Skeletal muscle tissue (tissue), 4 donors: ENCODE results near the gene FMO2. TPM values are rescaled to one million over a fixed set of nuclear protein-coding genes. Genes with fewer than 3 reads are reported as not detected.
"Not testable (repeated sequence)": the region's sequence is repeated elsewhere in the genome, so short reads cannot be mapped to it uniquely, and the experiment has no call there.

Experiments used
- H3K27ac ChIP-seq: one replicate; pipeline ENCODE4 v1.7.0; 2013; ENCODE audit warnings: mild to moderate bottlenecking, low read depth, low read length, inconsistent platforms
- H3K27me3 ChIP-seq, 3 donors: one replicate each; pipeline ENCODE4 v1.7.0; 2013; ENCODE audit warnings: low read length in 3 of 3; ENCODE audit not compliant: control insufficient read depth in 3 of 3, insufficient read depth in 3 of 3
- H3K36me3 ChIP-seq, 3 donors: one replicate each; pipeline ENCODE4 v1.7.0; 2013; ENCODE audit warnings: low read length in 3 of 3; ENCODE audit not compliant: control insufficient read depth in 3 of 3, insufficient read depth in 3 of 3
- H3K4me1 ChIP-seq, 3 donors: one replicate each; pipeline ENCODE4 v1.7.0; 2013; ENCODE audit warnings: low read length in 3 of 3, mild to moderate bottlenecking in 3 of 3; ENCODE audit not compliant: control insufficient read depth in 3 of 3, insufficient read depth in 3 of 3
- H3K4me3 ChIP-seq, 3 donors: one replicate each; pipeline ENCODE4 v1.7.0; 2013; ENCODE audit warnings: low read length in 3 of 3
- H3K9ac ChIP-seq, 3 donors: one replicate each; pipeline ENCODE4 v1.7.0; 2013; ENCODE audit warnings: low read length in 3 of 3, mild to moderate bottlenecking in 3 of 3, moderate library complexity in 2 of 3, low read depth in 1 of 3
- H3K9me3 ChIP-seq, 3 donors: one replicate each; pipeline ENCODE4 v1.7.0; 2013; ENCODE audit warnings: low read length in 3 of 3; ENCODE audit not compliant: control insufficient read depth in 3 of 3
- total RNA-seq: library from RNA; depleted of rRNA; stranded (reverse); fragments of >200 nt; gene quantifications from one replicate; pipeline ENCODE4 v1.2.3, GENCODE V29; 2014
- donor health status: Osteomylitis.

Gene FMO2
- total RNA-seq, 1 donor from 2014 or later, result 0.52 TPM

DNA sequence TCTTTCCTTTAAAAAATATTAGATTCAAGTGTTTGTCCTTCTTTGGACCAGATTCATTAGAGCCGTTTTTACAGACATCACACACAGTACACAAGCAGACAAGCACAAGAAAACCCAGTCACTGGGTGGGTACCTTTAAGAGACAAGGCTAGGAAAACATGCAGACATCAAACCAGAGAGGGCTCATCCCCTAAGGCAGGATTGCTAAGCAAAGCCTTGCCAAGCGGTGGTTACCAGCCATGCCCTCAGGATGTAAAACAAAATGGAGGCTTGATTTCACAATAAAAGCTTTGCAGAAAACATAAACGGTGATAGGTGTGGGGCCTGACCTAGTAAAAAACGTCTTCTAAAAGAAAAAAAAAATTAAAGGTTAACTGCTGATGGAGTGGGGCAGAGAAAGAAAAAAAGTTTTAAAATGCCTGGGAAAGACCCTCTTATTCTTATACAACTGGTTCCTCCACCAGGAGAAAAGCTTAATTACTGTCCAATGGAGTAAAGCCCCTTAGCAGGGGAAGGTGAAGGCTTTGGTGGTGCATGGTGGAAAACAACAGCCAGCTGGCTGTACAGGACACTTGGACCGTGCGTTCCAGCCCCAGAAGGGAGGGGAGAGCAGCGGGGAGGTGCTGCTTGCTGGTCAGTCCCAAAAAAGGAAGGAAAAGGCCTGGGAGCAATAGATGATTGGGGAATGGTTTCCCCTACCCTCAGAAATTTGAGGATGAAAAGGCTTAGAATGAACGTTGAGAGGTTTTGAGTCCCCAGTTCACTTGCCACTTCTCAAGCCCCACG, 32.8 kb downstream of the FMO2 start:
- peaks cover 2 to 8% (median 5%) of the 10 kb centered on the region in 3 donors for H3K4me1 ChIP-seq
- H3K9me3 ChIP-seq, result no peaks in the 10 kb centered on the region
- no peak overlapping the region for H3K9ac ChIP-seq
- H3K36me3 ChIP-seq, result no peaks in the 10 kb centered on the region
- no peak overlapping the region for H3K27ac ChIP-seq
- no peak overlapping the region for H3K4me3 ChIP-seq
- no peaks in the 10 kb centered on the region for H3K27me3 ChIP-seq

DNA sequence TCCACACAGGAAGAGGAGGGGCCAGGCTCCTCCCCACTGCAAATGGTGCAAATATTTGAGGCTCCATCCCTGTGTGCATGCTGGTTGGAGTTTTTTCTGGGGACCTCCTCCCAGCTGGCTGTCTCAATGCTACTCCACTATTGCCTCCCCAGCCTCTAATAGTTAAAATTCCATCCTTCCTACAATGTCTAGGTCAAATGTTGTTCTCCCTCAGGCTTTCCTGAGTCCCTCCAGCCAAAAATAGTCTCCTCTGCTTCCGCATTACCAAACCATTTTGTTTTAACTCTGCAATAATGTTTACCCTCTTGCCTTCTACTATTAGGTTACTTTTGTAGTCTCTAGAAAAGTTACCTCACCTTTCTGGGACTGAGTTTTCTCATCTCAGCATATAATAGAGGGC, 33.6 kb downstream of the FMO2 start:
- no peak overlapping the region for H3K4me3 ChIP-seq
- no peaks in the 10 kb centered on the region for H3K36me3 ChIP-seq
- H3K27ac ChIP-seq, result no peak overlapping the region
- no peaks in the 10 kb centered on the region for H3K9me3 ChIP-seq
- peaks cover 2 to 8% (median 5%) of the 10 kb centered on the region in 3 donors for H3K4me1 ChIP-seq
- H3K27me3 ChIP-seq, result no peaks in the 10 kb centered on the region
- no peak overlapping the region for H3K9ac ChIP-seq

DNA sequence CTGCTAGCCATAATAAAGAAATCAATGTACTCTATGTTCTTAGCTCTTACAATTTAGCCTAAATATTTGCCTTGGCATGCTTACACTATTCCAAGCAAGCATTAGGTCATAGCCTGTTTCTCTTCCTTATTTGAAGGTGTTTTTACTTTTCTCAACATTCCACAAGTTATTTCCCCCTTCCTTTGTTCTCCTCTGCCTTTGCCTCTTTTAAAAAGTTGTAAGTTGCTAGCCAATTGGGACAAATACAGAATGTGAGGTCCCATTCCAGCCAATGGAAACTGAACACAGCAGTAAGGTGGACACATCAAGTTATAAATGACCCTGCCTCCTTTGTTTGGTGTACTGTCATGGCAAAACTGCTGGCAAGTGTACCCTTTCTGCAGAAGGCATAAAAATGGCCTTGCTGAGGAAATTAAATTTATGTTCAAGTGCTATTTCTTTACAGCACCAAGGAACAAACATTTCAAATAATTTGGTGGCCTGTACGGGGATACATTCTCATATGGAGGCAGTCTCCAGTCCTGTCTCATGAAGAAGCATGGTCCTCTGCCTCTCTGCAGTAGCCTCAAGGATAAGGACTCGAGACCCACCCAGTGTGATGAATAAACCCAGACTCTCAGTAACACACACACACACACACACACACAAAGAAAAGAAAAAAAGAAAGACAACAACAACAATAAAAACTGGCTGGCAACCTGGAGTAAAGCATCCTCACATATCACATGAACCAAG, 34.4 kb downstream of the FMO2 start:
- no peak overlapping the region for H3K4me3 ChIP-seq
- H3K4me1 ChIP-seq, result peaks cover 2 to 8% (median 5%) of the 10 kb centered on the region in 3 donors
- H3K36me3 ChIP-seq, result no peaks in the 10 kb centered on the region
- H3K9me3 ChIP-seq, result no peaks in the 10 kb centered on the region
- H3K27ac ChIP-seq, result no peak overlapping the region
- H3K27me3 ChIP-seq, result no peaks in the 10 kb centered on the region
- no peak overlapping the region for H3K9ac ChIP-seq

DNA sequence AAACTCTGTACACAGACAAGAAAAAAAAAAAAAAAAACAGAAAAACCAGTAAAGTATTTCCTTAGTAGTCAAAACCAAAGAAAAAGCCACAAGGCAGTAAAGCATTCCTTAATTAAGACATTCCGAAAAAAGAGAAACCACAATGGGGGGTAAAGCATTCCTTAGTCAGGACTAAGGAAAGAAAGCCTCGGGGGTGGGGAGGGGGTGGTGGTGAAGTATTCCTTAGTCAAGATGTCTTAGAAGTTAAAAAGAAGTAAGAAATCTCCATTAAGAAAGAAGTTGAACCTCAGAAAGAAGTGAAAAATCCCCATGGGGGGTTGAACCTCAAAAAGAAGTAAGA, 35.0 kb downstream of the FMO2 start:
- Histone ChIP-seq H3K4me1 (peaks cover 2 to 8% (median 5%) of the 10 kb centered on the region in 3 donors), H3K9ac (no peak overlapping the region), H3K27ac (peak overlapping the region; percentile 45), H3K36me3 (no peaks in the 10 kb centered on the region), H3K27me3 (no peaks in the 10 kb centered on the region), H3K9me3 (no peaks in the 10 kb centered on the region), H3K4me3 (no peak overlapping the region)

DNA sequence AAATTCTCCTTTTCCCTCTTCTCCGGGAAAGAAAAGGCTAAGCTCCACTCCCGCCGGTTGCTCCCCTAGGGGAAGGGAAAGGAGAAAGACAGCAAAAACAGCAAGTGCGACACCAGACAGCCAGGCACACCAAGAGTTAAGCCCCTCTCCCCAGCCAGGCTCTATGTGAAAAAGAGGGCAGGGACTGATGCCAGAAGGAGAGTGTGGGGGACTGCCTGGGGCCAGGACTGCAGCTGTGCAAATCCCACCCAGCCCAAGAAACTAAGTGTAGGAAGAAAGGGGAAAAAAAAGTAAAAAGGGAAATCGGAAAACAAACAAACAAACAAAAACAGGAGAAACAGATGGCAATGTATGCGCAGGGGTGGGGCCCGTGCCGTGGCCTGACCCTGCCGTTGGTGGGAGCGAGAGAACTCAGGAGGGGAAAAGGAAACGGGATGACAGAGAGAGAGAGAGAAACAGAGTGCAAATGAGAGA, 35.5 kb downstream of the FMO2 start:
- H3K9me3 ChIP-seq, result no peaks in the 10 kb centered on the region
- no peaks in the 10 kb centered on the region for H3K27me3 ChIP-seq
- no peaks in the 10 kb centered on the region for H3K36me3 ChIP-seq
- H3K27ac ChIP-seq, result peak overlapping the region; percentile 45
- peaks cover 2 to 8% (median 5%) of the 10 kb centered on the region in 3 donors for H3K4me1 ChIP-seq
- H3K9ac ChIP-seq, result peak overlapping the region in 1 of 3 donors; percentile 30
- H3K4me3 ChIP-seq, result no peak overlapping the region

DNA sequence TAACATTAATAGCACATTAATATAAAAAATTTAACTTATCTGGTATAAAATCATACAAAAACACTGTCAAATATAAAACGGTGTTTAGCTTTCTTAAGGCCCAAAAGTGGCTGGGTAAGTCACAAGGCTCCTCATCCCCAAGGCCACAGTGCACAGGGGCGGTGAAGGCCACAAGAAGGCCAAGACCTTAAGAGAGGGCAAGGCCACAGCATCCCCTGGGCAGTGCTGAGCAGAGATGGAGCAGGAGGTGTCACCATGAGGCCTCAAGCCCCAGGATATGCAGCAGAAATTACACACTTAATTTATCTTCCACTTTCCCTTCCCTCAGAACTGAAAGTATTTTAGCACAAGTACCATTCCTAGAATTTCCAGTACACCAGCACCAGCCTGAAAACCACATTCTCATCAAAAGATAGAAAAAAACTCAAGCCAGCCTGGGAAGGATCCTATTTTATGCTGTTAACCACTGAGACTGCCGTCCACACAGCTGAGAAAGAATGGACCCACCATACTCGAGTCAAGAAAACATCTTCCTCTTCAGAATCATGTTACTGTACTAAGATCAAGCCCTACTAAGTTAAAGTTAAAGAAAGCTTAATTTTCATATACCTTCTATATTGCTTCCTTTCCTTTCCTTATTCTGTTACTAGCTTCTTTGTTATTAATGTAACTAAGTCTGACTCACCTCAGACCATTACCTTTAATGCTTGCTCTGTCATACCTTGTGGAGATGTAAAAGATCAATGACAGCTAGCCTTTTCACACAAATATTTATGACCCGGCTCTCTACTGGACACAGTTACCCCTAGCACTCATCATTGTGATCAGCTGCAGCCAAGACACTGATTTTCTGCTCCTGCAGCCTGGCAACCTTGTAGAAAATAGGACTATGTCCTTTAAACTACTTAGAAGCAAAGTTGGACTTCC, 36.8 kb downstream of the FMO2 start:
- H3K27ac ChIP-seq, result peak overlapping the region; percentile 36
- H3K27me3 ChIP-seq, result no peaks in the 10 kb centered on the region
- H3K4me1 ChIP-seq, result peaks cover 2 to 11% (median 5%) of the 10 kb centered on the region in 3 donors
- H3K9me3 ChIP-seq, result no peaks in the 10 kb centered on the region
- no peaks in the 10 kb centered on the region for H3K36me3 ChIP-seq
- no peak overlapping the region for H3K4me3 ChIP-seq
- H3K9ac ChIP-seq, result no peak overlapping the region

DNA sequence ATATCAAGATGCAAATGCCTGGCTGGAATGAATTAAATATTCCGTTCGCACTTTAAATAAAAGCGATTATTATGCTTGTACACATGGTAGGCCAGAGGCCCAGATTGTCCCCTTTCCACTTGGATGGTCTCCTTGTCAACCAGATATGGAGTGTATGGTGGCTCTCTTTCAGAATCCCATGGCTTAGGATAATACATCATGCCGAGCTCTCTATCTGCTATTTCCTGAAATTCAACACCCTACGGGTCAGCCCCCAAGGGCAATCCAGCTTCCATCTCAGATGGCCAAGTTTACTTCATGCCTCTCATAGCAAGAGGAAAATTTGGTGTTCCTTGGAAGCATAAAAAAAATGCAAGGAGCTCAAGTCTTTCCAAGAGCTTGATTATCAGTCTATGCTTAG, 37.8 kb downstream of the FMO2 start:
- Histone ChIP-seq H3K4me3 (no peak overlapping the region), H3K9me3 (no peaks in the 10 kb centered on the region), H3K9ac (no peak overlapping the region), H3K4me1 (peaks cover 2 to 11% (median 5%) of the 10 kb centered on the region in 3 donors), H3K27me3 (no peaks in the 10 kb centered on the region), H3K27ac (no peak overlapping the region), H3K36me3 (no peaks in the 10 kb centered on the region)

DNA sequence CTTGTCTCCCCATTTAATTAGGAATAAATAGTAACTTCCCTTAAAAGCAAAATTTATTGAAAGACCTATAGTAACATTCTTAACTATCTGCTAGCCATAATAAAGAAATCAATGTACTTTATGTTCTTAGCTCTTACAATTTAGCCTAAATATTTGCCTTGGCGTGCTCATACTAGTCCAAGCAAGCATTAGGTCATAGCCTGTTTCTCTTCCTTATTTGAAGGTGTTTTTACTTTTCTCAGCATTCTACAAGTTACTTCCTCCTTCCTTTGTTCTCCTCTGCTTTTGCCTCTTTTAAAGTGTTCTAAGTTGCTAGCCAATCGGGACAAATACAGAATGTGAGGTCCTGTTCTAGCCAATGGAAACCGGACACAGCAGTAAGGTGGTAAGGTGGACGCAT, 39.2 kb downstream of the FMO2 start:
- H3K27ac ChIP-seq, H3K4me1 ChIP-seq, H3K9ac ChIP-seq, H3K9me3 ChIP-seq, H3K27me3 ChIP-seq, H3K36me3 ChIP-seq, H3K4me3 ChIP-seq: not testable (repeated sequence)

DNA sequence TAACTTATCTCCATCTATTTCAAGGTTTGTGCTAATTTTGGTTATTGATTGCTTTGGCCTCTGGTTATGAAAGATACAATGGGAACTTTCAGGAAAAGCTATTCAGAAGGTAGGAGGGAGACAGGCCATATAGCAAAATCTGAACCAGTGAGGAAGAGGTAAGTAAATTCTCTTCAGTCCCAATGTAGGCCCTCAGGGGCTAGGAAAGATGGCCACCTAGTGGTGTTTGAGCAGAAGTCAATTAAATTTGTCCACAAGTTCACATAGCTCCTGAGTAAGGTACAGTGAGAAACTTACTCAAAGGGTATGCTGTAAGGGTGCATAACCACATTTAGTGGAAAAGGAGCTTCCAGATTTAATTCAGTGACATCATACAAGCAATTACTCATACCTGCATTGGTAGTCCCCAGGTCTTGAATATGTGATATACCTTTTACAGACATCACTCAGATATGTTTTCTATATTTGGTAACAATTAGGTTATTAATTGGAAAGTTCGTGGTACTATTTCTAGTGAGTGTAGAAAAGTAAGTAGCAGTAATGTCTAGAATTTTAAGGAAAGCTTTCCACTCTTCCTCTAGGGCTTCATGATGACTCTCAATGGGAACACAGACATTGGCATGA, 41.8 kb downstream of the FMO2 start:
- Histone ChIP-seq H3K4me1 (peaks cover 0 to 3% (median 0%) of the 10 kb centered on the region in 3 donors), H3K9me3 (no peaks in the 10 kb centered on the region), H3K9ac (no peak overlapping the region), H3K27me3 (no peaks in the 10 kb centered on the region), H3K27ac (no peak overlapping the region), H3K36me3 (no peaks in the 10 kb centered on the region), H3K4me3 (no peak overlapping the region)
